HepG2 (cell line): ENCODE data around the gene KCNE4. TPM values are rescaled to one million over a fixed set of nuclear protein-coding genes. Genes with fewer than 3 reads are reported as not detected.

Experiments
- ATAC-seq: fragments of 200-7000 bp; cut with Tn5 transposase; 3 replicates; pipeline ENCODE4 v1.9.1; 2020; ENCODE audit warnings: mild to moderate bottlenecking, moderate library complexity
- BruUV-seq: library from RNA; stranded (reverse); fragments of 400-500 nt; replicated peaks from 2 replicates; lab custom pipeline; 2021; lab: Mats Ljungman, UMichigan
- CTCF ChIA-PET: fragments of 300-600 bp; formaldehyde crosslinking; extraction: SDS; loops from one replicate; lab custom pipeline; 2021; ENCODE audit warnings: low total read pairs, inconsistent platforms, low intra/inter-chr PET ratio; lab: Yijun Ruan, JAX
- POLR2A ChIA-PET: fragments of 350-600 bp; sonication (Branson Sonifier 250); formaldehyde crosslinking; loops from one replicate; lab custom pipeline; 2020; ENCODE audit warnings: antibody characterized with exemption, inconsistent platforms; lab: Yijun Ruan, JAX
- DNase-seq: peaks from one replicate; pipeline ENCODE4 v3.0.0-alpha.2; 2015; ENCODE audit warnings: low spot score
- FAIRE-seq: peaks from 3 replicates; lab custom pipeline; 2011; peaks lifted over from hg19 to GRCh38; lab: Jason Lieb, UNC
- H2AFZ ChIP-seq: one replicate; pipeline ENCODE4 v1.6.1; 2011; ENCODE audit warnings: low read length, inconsistent platforms
- H3K27ac ChIP-seq: fragments of 300-600 bp; 3 replicates; pipeline ENCODE4 v1.8.0; 2011; ENCODE audit warnings: mixed run types, mild to moderate bottlenecking, mixed read lengths, low read length, inconsistent platforms; ENCODE audit not compliant: insufficient read depth; ENCODE audit errors: extremely low read length
- H3K27me3 ChIP-seq, 2 experiments: fragments of 200-600 bp in 1 of 2; 2 replicates in 1 of 2; 3 replicates in 1 of 2; pipeline versions ENCODE4 v1.6.0 to v1.8.0; 2011; ENCODE audit warnings: low read length in 2 of 2, mild to moderate bottlenecking in 2 of 2, moderate library complexity in 2 of 2, inconsistent platforms in 1 of 2; ENCODE audit not compliant: insufficient read depth in 2 of 2, control insufficient read depth in 1 of 2
- H3K36me3 ChIP-seq, 2 experiments: fragments of 200-600 bp in 1 of 2; replicated peaks in 1 of 2; 2 replicates in 1 of 2; 3 replicates in 1 of 2; pipeline versions ENCODE4 v1.5.1 to v1.8.0; 2011; ENCODE audit warnings: low read length in 2 of 2, inconsistent platforms in 1 of 2; ENCODE audit not compliant: insufficient read depth in 2 of 2, control insufficient read depth in 1 of 2
- H3K4me1 ChIP-seq: 2 replicates; pipeline ENCODE4 v1.5.1; 2012; ENCODE audit warnings: low read length, inconsistent platforms; ENCODE audit not compliant: insufficient read depth
- H3K4me2 ChIP-seq: 2 replicates; pipeline ENCODE4 v1.6.0; 2011; ENCODE audit warnings: low read depth, low read length, inconsistent platforms
- H3K4me3 ChIP-seq, 3 experiments: fragments of 200-600 bp in 1 of 3; sonication (generic), shearing (Covaris generic) in 1 of 3; replicated peaks in 1 of 3; 2 replicates each; pipeline ENCODE4 v1.5.1; 2011 to 2016; ENCODE audit warnings: low read length in 3 of 3, inconsistent platforms in 2 of 3, low read depth in 2 of 3, mild to moderate bottlenecking in 2 of 3, control low read depth in 1 of 3, mixed read lengths in 1 of 3; ENCODE audit not compliant: insufficient read depth in 1 of 3
- H3K79me2 ChIP-seq: one replicate; pipeline ENCODE4 v1.6.1; 2011; ENCODE audit warnings: low read length, inconsistent platforms; ENCODE audit not compliant: insufficient read depth
- H3K9ac ChIP-seq: 2 replicates; pipeline ENCODE4 v1.6.0; 2011; ENCODE audit warnings: mild to moderate bottlenecking, low read depth, low read length, inconsistent platforms; ENCODE audit not compliant: insufficient read depth
- H3K9me3 ChIP-seq: 2 replicates; pipeline ENCODE4 v1.5.1; 2012; ENCODE audit warnings: mild to moderate bottlenecking, low read length
- H4K20me1 ChIP-seq: 2 replicates; pipeline ENCODE4 v1.6.0; 2011; ENCODE audit warnings: inconsistent platforms, mild to moderate bottlenecking, low read length, moderate library complexity; ENCODE audit not compliant: insufficient read depth
- ATF5 ChIP-seq: sonication (generic); formaldehyde crosslinking; IDR thresholded peaks from 2 replicates; pipeline ENCODE4 v1.4.0; 2020; ENCODE audit warnings: mild to moderate bottlenecking, low read depth, missing genetic modification reagents
- CREB1 ChIP-seq, 2 experiments: fragments of 450-650 bp in 1 of 2; IDR thresholded peaks; 2 replicates each; pipeline ENCODE4 v1.6.1; 2016 to 2017; ENCODE audit warnings: control low read depth in 1 of 2, mild to moderate bottlenecking in 1 of 2, missing compliant biosample characterization in 1 of 2, missing genetic modification characterization in 1 of 2
- HOXA3 ChIP-seq: sonication (generic); formaldehyde crosslinking; IDR thresholded peaks from 2 replicates; pipeline ENCODE4 v1.5.0; 2020; ENCODE audit warnings: missing genetic modification reagents
- IKZF1 ChIP-seq: fragments of 450-650 bp; IDR thresholded peaks from 2 replicates; pipeline ENCODE4 v1.7.1; 2016
- KAT8 ChIP-seq: IDR thresholded peaks from 2 replicates; pipeline ENCODE4 v1.6.1; 2016; ENCODE audit warnings: missing genetic modification reagents, missing compliant biosample characterization
- MAFG ChIP-seq: sonication (generic); formaldehyde crosslinking; IDR thresholded peaks from 2 replicates; pipeline ENCODE4 v1.5.1; 2020; ENCODE audit warnings: mild to moderate bottlenecking, missing genetic modification reagents
- NCOR1 ChIP-seq: fragments of 200-600 bp; sonication (generic); IDR thresholded peaks from 2 replicates; pipeline ENCODE4 v1.7.0; 2017; ENCODE audit warnings: antibody characterized with exemption, low read length, borderline replicate concordance
- NFE2L1 ChIP-seq: sonication (generic); formaldehyde crosslinking; IDR thresholded peaks from 2 replicates; pipeline ENCODE4 v1.4.0; 2020; ENCODE audit warnings: missing genetic modification reagents, mild to moderate bottlenecking, borderline replicate concordance
- POLR2A ChIP-seq, 2 experiments: IDR thresholded peaks; 2 replicates each; pipeline ENCODE4 v1.6.1; 2011; ENCODE audit warnings: low read depth in 2 of 2, low read length in 2 of 2, mild to moderate bottlenecking in 1 of 2, moderate library complexity in 1 of 2; ENCODE audit not compliant: insufficient read depth in 1 of 2
- POLR2AphosphoS2 ChIP-seq: IDR thresholded peaks from 2 replicates; pipeline ENCODE4 v1.6.1; 2011; ENCODE audit warnings: low read depth, low read length, improper control_type of control experiment
- U2AF2 ChIP-seq: fragments of 200-400 bp; formaldehyde crosslinking; IDR thresholded peaks from 2 replicates; pipeline ENCODE4 v1.6.1; 2017; ENCODE audit warnings: low read depth, mild to moderate bottlenecking, low read length
- ZNF282 ChIP-seq: fragments of 450-650 bp; IDR thresholded peaks from 2 replicates; pipeline ENCODE4 v1.6.1; 2018; ENCODE audit not compliant: partially characterized antibody
- ZNF501 ChIP-seq: sonication (generic); formaldehyde crosslinking; IDR thresholded peaks from 2 replicates; pipeline ENCODE4 v1.5.1; 2020; ENCODE audit warnings: mild to moderate bottlenecking, moderate library complexity, missing genetic modification reagents
- ZNF549 ChIP-seq: sonication (generic); formaldehyde crosslinking; IDR thresholded peaks from 2 replicates; pipeline ENCODE4 v1.5.0; 2020; ENCODE audit warnings: missing genetic modification reagents
- ZNF607 ChIP-seq: sonication (generic); formaldehyde crosslinking; IDR thresholded peaks from 2 replicates; pipeline ENCODE4 v1.5.1; 2020; ENCODE audit warnings: missing genetic modification reagents, mild to moderate bottlenecking, borderline replicate concordance
- WGBS: methylation state at CpG from one replicate; pipeline ENCODE4 v1.1.6; 2017; ENCODE audit warnings: low lambda C conversion rate; 5-methylcytosine and 5-hydroxymethylcytosine counted together
- in situ Hi-C: cut with HindIII; loops from 2 replicates; pipeline ENCODE4 v1.10.0; 2017; ENCODE audit warnings: low pct_unique_long_range_greater_than_20kb; ENCODE audit not compliant: extremely low pct_ligation_motif_present
- intact Hi-C: fragments of 100-400 bp; cut with micrococcal nuclease; formaldehyde crosslinking; loops from one replicate; pipeline ENCODE4 v1.10.0; 2022; ENCODE audit not compliant: unreplicated experiment
- polyA plus RNA-seq, 8 experiments: library from polyadenylated mRNA; depleted of rRNA in 3 of 8; stranded (reverse) in 7 of 8; unstranded in 1 of 8; fragments of >200 nt; fragmentation: Illumina TruSeq in 4 of 8; extraction: Trizol in 4 of 8; gene quantifications; 2 replicates each; pipeline versions ENCODE4 v1.2.1 to v1.2.3, GENCODE V29; 2011 to 2016; ENCODE audit warnings: low read depth in 4 of 8, missing spikeins in 1 of 8, mixed read lengths in 1 of 8; ENCODE audit not compliant: insufficient read depth in 1 of 8
- total RNA-seq, 5 experiments: library from RNA; depleted of rRNA; stranded (reverse); fragments of >200 nt; fragmentation: Illumina TruSeq; extraction: Trizol; gene quantifications; 2 replicates each; pipeline ENCODE4 v1.2.3, GENCODE V29; 2016; ENCODE audit warnings: low read depth in 1 of 5

KCNE4 gene
- total and polyA plus RNA-seq, 2 of the 13 experiments (the other 11 are each of a cell fraction or from before 2014, with no cell fraction given), result not detected

DNA sequence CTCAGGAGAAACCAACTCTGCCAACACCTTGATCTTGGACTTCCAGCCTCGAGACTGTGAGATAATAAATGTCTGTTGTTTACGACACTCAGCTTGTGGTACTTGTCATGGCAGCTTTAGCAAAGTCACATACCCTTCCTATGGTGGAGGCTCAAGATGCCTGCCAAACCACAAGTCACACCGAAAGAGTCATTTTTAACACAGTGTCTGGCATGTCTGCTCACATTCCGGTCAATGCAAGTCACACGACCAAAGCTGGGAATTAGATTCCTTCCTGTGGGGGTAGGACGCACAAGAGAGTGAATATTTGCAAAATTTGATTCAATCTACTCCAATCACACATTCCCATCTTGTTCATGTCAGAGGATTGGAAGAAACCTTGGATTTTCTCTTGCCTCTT lies 24.6 kb downstream of the KCNE4 start (continued):
- no peak for TF ChIP-seq HOXA3

GRCh38 chr2:223078482-223078881 lies 26.5 kb downstream of the KCNE4 start:
- BruUV-seq, result no TSS peak
- H3K27ac ChIP-seq, result no peak overlapping the region
- no peaks in the 10 kb centered on the region for H3K36me3 ChIP-seq
- ATAC-seq (no peak), FAIRE-seq (no peak), DNase-seq (no peak)
- no peaks in the 10 kb centered on the region for H3K9me3 ChIP-seq
- no peak overlapping the region for H3K4me2 ChIP-seq
- no peak overlapping the region for H3K9ac ChIP-seq
- no peaks in the 10 kb centered on the region for H4K20me1 ChIP-seq
- CTCF ChIA-PET, result no interaction called here
- in situ Hi-C loops (loop anchor here (25.0 kb wide), 1 partner anchor 391 kb away; no protein-coding TSS in a partner anchor), intact Hi-C loops (no loop called here)
- no peaks in the 10 kb centered on the region; a peak in 1 of 5 replicates for H3K27me3 ChIP-seq
- H3K4me3 ChIP-seq, result no peak overlapping the region
- WGBS, result 27% methylated on average over 1 of the region's 1 CpG
- no peaks in the 10 kb centered on the region for H3K79me2 ChIP-seq
- POLR2A ChIA-PET, result no interaction called here
- H3K4me1 ChIP-seq, result no peaks in the 10 kb centered on the region
- H2AFZ ChIP-seq, result no peak overlapping the region
- TF ChIP-seq KAT8 (CRISPR knock-in tag) (no peak), ZNF501 (CRISPR knock-in tag) (no peak)

GRCh38 chr2:223079378-223079777 lies 27.4 kb downstream of the KCNE4 start:
- no peak overlapping the region for H3K27ac ChIP-seq
- FAIRE-seq (no peak), DNase-seq (no peak), ATAC-seq (no peak)
- TF ChIP-seq NFE2L1 (CRISPR knock-in tag), result no peak
- TF ChIP-seq U2AF2, result no peak
- no peak for TF ChIP-seq ZNF549 (CRISPR knock-in tag)
- TF ChIP-seq MAFG (CRISPR knock-in tag), result no peak
- TF ChIP-seq POLR2AphosphoS2, result no peak
- no peak for TF ChIP-seq CREB1 (IDR thresholded peaks at IDR 0.05)
- TF ChIP-seq CREB1 (CRISPR knock-in tag; IDR thresholded peaks at IDR 0.05), result no peak
- no peak for TF ChIP-seq ATF5 (CRISPR knock-in tag)
- no peak for TF ChIP-seq ZNF282
- no peak for TF ChIP-seq POLR2A (IDR thresholded peaks at IDR 0.05; ENCODE audit: insufficient read depth in 1 of 2, low read depth in 2 of 2, low read length in 2 of 2)
- no peak for TF ChIP-seq IKZF1
- TF ChIP-seq NCOR1, result no peak
- TF ChIP-seq ZNF607, result no peak
- no peak overlapping the region for H3K4me2 ChIP-seq
- in situ Hi-C loops, result loop anchor here (25.0 kb wide), 1 partner anchor 392 kb away; no protein-coding TSS in a partner anchor
- H3K4me3 ChIP-seq, result no peak overlapping the region
- BruUV-seq, result no TSS peak
- H3K9me3 ChIP-seq, result no peaks in the 10 kb centered on the region
- no peaks in the 10 kb centered on the region for H3K36me3 ChIP-seq
- ChIA-PET POLR2A (no interaction called here), CTCF (no interaction called here)
- H4K20me1 ChIP-seq, result no peaks in the 10 kb centered on the region
- 2% methylated on average over 2 of the region's 2 CpGs for WGBS
- no peaks in the 10 kb centered on the region for H3K4me1 ChIP-seq
- no peak overlapping the region for H3K9ac ChIP-seq
- intact Hi-C loops, result no loop called here
- no peak overlapping the region for H2AFZ ChIP-seq
- H3K79me2 ChIP-seq, result no peaks in the 10 kb centered on the region
- peaks cover 0 to 4% of the 10 kb centered on the region in 2 experiments; a peak in 1 of 5 replicates for H3K27me3 ChIP-seq
